GM18873 (cell line): Measurements from ENCODE around the gene IL22RA1.

ENCODE experiments used
- ATAC-seq: cut with Tn5 transposase; IDR thresholded peaks from one replicate; pipeline ENCODE4 v1.9.1; 2021; ENCODE audit warnings: mild to moderate bottlenecking, moderate library complexity, moderate number of reproducible peaks; ENCODE audit not compliant: unreplicated experiment, low FRiP score

IL22RA1 gene

DNA sequence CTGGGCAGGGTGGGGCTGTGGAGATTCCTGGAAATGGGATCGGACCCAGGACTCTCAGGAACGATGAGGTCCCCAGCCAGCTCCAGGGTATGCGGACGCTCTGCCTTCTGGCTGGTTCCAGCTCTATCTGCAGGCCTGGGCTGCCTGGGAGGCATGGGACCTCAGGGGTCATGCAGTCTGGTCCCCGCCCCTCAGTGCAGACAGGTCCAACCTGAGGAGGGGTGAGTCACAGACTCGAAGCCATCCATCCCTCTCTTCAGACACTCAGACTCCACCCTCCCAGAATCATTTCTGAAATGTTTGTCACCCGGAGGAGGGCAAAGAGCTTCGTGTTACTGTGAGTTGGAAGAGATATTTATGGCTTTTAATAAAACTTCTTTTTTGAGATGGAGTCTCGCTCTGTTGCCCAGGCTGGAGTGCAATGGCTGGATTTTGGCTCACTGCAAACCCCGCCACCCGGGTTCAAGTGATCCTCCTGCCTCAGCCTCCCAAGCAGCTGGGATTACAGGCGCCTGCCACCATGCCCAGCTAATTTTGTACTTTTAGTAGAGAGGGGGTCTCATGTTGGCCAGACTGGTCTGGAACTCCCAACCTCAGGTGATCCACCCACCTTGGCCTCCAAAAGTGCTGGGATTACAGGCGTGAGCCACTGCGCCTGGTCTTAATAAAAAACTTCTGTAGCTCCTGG, 25.1 kb downstream of the IL22RA1 start:
- no peak for ATAC-seq

DNA sequence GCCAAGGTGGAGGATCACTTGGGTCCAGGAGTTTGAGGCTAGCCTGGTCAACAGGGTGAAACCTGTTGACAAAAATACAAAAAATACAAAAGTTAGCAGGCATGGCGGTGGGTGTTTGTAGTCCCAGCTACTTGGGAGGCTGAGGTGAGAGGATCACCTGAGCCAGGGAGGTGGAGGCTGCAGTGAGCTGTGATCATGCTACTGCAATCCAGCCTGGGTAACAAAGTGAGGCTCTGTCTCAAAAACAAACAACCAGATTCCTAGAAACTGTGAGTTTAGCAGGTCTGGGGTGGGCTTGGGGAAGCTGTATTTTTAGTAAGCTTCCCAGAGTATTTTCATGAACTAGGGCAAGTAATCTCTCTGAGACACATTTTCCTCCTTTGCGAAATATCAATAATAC, 25.8 kb downstream of the IL22RA1 start:
- ATAC-seq = no peak

DNA sequence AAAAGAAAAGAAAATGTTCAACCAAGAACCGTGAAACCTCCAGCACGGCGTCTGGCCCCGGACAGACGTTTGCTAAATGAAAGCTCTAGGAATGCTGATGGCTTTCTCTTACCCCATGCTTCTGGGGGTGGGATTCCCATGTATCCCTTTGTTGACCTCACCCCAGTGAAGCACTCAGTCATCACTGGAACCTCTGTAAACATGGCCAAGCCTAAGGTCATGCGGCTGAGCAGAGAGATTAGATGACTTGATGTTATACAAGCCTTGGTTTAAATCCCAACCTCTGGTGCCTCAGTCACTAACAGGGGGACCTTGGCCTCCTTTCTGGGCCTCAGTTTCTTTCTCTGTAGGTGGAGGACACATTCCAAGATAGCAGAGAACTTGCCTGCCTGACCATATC, 28.2 kb downstream of the IL22RA1 start:
- no peak for ATAC-seq

DNA sequence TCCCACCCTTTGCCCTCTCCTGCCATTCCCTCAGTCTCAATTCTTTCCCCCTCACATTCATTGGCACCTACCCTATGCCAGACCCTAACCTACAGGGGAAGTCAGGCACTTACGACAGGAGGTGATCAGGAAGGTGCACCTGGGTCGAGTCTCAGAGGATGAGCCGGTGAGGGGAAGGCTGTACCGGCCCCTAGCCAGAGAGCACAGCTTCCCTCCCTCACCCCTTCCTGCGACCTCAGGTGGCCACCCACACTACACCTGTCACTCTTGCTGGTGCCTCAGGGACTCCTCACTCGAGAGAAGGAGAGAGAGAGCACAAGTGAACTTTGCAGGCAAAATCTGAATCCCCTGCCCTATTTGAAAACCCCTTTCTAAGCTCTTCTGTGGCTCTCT, 29.3 kb downstream of the IL22RA1 start:
- no peak for ATAC-seq

DNA sequence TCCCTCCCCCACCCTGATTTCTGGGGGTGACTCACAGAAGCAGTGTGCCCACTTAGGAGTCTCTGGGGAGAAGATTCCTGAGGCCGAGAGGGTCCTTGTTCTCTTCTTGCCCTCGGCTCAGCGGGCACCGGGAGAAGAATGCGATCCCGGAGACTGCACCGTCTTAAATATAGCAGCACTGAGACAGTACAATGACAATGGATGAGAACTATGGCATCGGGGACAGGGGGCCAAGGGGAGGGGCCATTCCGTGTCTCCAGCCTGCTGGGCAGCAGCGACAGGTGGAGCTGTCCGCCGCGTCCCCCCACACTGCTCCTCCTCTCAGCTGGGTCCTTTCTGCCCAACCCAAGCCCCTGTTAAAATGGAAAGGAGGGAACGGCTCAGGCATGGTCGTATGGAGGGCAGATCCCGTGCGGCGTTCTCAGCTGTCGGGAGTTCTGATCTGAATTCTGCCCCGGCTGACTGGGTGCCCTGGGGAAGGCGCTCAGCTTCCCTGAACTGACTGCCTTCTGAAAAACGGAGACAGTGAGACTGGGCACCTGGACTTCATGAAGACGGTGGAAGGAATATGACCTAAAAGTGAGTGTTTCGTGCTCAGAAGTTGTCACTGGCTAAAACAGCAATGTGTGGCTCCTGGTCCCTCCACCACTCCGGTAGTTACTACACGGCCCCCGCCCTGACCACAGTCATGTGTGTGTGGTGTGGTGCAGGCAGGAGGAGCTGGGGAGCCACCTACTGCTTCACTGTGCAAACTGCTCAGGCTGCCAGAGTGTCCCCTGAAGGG, 30.8 kb downstream of the IL22RA1 start, which contains the start of gene MYOM3:
TSS of gene MYOM3 (minus strand) at position 140 of the 784 bp plus-strand sequence. CDS start 3,499 bp downstream, outside the sequence.
- no peak for ATAC-seq

GRCh38 chr1:24111262-24111995, 31.5 kb downstream of the IL22RA1 start:
- no peak for ATAC-seq

- no peak for ATAC-seq
Measured at GRCh38 chr1:24110642-24111261, 32.2 kb downstream of the IL22RA1 start.

DNA sequence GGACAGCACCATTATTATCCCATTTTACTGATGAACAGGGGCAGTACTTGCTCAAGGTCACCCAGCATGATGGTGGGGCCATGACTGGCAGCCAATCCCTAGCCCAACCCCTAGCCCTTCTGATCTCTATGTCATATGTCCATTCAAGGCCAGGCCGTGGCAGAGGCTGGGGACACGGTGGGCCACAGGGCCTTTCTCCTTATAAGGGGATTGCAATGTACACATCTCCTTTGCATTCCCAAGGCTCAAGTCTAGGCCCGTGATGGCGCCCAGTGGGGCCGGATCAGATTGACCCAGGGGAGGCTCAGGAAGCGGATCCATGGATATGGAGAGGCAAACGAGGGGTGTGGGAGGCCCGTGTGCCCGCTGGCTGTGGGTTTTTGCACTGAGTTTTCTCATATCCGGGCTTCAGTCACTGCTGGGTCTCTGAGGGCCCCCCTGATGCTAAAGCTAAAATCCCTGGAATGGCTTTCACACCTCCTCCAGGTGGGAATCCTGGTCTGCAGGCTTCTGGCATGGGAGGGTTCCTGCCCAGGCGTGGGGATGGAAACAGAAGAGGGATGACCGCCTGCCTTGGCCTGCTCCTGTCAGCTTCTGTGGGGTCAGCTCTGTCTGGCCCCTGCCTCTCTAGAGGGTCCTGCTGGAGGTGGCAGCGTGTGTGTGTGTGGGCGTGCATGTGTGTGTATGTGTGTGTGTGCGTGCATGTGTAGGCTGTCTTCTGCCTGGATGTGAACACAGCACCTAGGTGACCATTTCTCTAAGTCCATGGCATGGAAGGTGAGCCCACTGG, 33.1 kb downstream of the IL22RA1 start:
- ATAC-seq = no peak

DNA sequence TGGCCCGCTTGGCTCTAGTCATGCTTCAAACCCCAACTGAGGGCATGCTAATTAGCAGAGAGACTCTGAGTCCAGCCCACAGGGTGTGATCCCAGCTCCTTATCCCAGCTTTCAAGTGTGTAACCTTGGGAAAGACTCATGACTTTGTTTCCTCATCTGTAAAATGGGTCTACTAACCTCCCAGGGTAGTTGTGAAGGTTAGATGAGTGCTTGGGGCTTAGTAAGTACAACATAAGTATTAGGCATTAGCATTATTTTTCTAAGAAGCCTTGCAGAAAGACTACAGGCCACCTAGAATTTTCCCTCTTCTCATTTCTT, 33.8 kb downstream of the IL22RA1 start:
- no peak for ATAC-seq

- no peak for ATAC-seq
Measured at GRCh38 chr1:24108334-24109165, 34.4 kb downstream of the IL22RA1 start.

DNA sequence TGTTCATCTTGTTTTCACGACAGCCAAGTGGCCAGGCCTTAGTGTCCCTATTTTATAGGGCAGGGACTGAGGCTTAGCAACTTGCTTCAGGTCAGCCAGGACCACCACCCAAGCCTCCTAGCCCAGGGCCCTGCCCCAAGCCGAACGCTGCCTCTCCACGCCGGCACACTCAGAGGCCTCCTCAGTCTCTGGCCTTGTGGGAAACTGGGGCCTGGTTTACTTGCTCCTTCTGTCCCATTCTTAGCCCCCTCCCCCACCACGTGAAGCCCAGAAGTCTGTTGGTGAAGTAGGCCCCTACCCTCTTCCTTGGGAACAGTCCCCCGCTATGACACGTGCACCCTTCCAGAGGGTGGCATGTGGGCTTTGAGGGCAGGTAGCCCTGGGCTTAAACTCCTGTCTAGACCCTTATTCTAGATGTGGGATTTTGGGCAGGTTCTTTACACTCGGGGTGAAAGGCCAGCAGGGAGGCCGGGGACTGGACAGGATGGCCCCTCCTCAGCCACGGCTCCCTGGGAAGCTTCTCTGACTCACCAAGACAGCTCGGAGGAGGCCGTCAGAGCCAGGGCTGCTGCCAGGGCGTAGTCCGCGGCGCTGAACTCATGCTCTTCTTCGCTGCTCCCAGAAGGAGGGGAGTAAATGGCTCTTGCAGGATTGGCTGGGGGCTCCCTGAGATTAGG, 35.3 kb downstream of the IL22RA1 start:
- no peak for ATAC-seq

- ATAC-seq = no peak
Measured at GRCh38 chr1:24105368-24106160, 37.4 kb downstream of the IL22RA1 start.

DNA sequence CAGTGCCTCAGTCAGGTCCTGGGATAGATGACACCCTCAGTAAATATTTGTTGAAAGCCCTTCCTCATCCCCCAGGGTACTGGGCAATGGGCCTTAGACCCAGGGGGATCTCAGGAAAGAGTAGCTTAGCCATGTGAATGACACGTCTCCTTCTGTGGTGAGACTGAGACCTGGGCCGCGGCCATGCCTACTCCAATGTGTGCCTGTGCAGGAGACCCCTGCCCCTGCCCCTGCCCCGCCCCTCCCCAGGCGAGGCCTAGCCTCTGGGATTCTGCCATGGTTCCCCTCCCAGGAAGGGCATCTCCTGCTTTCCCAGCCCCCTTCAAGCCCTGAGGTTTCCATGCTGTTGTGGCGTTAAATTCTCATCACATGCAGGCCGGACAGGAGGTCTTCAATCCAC, 38.1 kb downstream of the IL22RA1 start:
- ATAC-seq = no peak

DNA sequence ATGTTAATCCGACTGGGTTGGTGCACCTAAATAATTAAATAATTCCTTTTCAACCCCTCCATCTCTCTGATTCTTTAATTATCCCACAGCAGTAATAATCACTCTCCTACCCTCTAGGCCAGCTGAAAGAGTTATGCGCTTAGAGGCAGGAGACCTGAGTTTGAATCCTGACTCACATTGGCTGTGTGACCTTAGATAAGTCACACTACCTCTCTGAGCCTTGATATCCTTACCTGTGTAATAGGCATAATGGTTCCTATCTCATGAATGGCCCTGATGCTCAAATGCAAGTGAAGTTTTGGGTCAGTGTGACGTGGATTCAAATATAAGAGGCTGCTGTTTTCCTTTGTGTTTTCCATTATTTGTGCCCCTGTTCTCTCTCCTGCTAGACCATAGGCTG, 39.1 kb downstream of the IL22RA1 start:
- ATAC-seq = no peak

GRCh38 chr1:24103408-24103807, 39.5 kb downstream of the IL22RA1 start:
- ATAC-seq = no peak

GRCh38 chr1:24102961-24103360, 40.0 kb downstream of the IL22RA1 start:
- no peak for ATAC-seq

- no peak for ATAC-seq
Measured at GRCh38 chr1:24101796-24102586, 40.9 kb downstream of the IL22RA1 start.
